Activated CD8-positive, alpha-beta memory T cell treated with anti-CD3 and anti-CD28 coated beads, Interleukin-2, amount 50 U/mL, for 24 hours (primary cell): ENCODE data around the gene UROD.

Experiments
- DNase-seq: peaks from one replicate; pipeline ENCODE4 v3.0.0-alpha.2; 2020; ENCODE audit errors: extremely low read depth

Gene UROD

DNA sequence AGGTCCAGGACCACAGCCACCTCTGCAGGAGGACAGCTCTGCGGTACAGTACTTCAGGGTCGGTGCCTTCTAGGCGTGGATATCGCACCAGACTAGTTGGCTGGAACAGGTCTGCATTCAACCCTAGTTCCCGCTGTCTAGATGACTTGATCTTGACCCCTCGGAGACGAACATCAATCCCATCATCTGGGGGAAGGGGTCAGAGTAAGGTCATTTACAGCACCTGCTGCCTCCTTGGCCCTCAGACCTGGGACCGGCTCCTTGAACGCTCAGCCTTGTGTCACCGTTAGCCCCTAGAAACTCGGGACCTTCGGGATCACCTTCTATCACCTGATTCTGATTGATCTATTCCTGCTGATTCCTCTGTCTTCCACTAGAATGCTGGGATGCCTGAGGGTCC, 3.5 kb upstream of the UROD start:
- DNase-seq, result no peak

DNA sequence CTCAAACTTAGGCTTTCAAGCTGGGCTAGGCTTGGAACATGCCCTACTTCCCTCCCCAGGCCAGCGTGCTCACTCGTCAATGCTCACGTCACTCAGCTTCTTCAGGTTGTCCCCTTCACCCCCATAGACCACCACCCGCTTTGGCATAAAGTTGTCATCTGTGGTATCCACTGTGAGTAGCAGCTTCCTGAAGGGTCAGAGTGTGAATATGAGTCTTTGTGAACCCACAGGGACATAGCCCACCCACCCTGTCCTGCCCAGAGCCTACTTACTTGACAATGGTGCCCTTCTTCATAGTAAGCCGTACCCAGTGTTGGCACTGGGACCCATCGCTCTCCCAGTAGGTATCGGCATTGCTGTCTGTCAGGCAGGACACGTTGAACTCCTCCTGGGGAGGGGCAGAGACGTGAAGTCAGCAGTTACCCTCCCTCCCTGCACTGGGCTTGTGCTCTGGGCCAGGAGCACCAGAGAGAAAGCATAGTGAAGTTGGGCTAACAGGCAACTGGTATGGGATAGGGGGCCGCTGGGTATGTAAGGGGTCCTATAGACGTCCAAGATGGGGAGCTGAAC, 2.7 kb upstream of the UROD start:
- DNase-seq, result no peak

DNA sequence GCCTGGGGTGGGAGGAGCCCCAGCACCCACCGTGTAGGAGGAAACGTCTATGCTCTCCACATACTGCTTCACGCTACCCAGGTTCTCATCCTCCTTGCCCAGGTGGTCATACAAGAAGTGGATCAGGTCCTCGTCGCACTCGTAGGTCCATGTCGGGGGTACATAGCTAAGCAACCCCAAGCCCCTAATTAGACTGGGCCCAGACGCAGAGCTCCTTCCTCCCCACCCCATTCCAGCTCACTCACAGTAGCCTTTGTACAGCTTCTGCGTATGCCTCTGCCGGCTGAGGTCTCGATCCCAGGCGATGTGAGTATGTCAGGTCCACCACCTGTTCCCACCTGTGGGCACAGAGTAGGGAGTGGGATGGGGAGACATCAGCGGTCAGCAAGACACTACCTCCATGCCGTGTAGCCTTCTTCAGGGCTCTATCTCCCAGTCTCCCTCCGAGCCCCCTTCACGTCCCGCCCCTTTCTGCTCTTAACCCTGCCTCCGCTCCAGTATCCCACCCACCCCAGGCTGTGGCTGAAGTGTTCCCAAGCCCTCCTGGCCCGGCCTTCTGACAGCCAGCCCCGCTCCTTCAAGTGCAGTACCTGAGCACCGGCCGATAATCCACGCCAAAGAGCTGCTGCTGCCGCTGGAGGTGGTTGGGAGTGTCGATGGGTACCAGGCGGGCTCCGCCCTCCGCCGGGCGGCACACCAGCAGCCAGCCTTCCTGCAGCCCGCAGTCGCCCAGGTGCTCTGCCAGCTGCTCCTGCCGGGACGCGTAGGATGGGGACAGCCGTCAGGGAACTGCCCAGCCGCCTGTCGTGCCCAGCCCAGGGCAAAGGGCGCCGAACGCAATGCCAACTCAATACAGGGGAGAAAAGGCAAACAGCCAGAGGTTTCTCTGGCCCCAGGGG, 1.8 kb upstream of the UROD start:
- no peak for DNase-seq

DNA sequence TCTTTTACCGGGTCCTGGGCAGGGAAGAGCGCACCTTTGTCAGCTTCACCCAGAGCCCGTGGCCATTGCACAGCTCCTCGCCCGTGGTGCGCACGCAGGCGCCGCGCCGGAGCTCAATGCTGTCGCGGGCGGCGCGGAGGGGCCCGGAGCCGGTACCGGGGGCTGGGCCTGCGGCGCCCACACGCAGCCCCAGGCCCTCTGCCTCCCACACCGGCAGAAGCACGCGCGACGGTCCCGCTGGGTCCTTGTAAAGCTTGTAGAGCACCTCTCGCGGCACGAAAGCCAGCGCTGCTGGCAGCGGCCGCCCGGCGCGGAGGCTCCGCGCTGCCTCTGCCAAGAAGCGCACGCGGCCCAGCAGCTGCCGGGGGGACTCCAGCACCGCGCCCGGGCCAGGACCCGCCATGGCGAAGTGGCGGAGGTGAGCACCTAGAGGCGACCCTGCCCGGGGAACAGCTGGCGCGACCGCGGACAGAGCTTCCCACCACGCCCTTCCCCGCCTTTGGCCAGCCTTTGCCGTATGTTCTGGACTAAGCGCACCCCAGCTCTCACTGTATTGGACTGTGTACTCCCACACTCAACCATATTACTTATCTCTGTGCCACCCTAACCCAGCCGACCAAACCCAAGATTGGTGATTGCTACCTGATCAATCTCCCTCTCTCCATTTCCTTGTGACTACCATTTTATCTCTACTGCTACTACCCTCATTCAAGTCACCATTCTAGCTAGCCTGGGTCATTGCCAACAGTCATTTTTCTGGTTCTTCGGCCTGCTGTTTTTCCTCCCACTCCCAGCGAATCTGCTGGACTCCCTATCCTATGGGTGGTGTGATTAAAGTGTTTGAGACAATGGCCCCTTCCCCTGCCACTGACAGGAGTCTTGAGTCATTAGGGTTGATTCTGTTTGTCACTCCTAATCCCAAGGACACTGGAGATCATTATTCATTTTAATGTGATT, 921 bp upstream of the UROD start, which contains the start of gene HECTD3:
Gene HECTD3, minus strand, starts transcription at position 470 of the 957 bp plus-strand sequence. Its CDS starts 67 bp downstream, at position 403.
- DNase-seq, result no peak

DNA sequence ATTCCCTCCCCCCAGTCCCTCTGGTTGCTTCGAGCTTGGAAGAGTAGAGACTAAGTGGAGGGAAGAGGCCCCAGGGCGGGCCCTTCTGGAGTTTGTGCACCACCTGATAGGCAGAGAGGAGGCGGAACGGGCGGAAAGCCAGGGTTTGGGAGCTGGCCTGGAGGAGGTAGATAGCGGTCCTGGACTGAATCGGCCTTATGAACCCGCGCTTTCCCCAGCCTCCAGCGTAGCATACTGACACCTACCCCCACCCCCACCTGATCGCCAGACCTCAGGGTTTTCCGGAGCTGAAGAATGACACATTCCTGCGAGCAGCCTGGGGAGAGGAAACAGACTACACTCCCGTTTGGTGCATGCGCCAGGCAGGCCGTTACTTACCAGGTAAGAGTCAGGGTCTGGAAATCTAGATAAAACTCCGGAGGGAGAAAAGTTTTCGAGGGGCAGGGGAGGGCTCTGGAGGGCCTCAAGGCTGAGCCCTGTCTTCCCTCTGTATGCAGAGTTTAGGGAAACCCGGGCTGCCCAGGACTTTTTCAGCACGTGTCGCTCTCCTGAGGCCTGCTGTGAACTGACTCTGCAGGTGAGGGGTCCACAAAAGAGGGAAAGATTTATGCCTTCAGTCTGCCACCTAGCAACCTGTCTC, 705 bp downstream of the UROD start:
- DNase-seq, result no peak

DNA sequence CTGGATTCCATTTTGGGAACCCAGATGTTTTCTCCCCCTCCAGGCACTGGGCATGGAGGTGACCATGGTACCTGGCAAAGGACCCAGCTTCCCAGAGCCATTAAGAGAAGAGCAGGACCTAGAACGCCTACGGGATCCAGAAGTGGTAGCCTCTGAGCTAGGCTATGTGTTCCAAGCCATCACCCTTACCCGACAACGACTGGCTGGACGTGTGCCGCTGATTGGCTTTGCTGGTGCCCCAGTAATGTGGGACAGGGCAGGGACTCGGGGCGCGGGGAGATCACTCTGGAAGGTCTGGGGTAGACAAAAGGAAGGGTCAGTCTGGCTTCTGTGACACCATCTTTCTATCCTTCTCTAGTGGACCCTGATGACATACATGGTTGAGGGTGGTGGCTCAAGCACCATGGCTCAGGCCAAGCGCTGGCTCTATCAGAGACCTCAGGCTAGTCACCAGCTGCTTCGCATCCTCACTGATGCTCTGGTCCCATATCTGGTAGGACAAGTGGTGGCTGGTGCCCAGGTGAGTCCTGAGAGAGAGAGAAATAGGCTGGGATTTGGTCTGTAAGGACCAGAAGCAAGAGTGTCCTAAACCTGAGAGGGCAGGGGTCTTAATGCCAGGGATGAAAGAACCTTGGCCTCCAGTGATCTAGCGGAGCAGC, 1.6 kb downstream of the UROD start:
- DNase-seq, result no peak

DNA sequence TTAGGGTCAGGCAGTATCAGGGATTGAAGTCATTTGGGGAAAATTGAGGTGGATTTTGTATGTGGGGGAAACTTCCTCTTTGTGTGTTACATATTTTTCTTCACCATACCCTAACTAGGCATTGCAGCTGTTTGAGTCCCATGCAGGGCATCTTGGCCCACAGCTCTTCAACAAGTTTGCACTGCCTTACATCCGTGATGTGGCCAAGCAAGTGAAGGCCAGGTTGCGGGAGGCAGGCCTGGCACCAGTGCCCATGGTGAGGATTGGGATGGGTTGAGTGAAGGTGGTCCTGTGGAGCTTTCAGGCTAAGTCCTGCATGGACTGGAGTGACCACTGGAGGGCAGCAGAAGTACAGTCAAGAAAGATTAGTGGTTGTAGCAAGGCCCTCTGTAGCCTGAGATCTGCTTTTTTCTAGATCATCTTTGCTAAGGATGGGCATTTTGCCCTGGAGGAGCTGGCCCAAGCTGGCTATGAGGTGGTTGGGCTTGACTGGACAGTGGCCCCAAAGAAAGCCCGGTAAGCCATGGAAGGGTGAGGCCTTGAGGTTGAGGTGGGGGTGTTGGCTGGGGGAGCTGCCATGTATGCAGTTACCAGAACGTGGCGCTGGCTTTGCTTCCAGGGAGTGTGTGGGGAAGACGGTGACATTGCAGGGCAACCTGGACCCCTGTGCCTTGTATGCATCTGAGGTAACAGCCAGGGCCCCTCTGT, 2.4 kb downstream of the UROD start:
- peak; percentile 71 for DNase-seq

DNA sequence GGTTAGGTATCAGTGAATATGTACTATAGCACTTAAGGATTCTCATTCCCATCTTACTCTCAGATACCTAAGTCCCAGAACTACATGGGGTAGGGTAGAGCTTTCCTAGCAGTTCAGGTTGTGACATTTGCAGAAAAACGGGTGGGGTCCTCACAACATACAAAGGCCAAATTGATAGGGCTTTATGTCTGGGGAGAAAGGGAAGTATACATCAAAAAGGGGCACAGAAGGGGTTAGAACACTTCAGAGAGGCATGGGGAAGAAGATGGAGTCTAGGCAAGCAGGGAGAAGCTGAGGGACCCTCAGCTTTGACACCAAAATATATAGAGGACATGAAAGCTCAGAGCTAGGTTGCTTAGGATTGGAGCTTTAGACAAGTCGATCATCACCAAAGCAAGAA, 3.6 kb downstream of the UROD start:
- no peak for DNase-seq

DNA sequence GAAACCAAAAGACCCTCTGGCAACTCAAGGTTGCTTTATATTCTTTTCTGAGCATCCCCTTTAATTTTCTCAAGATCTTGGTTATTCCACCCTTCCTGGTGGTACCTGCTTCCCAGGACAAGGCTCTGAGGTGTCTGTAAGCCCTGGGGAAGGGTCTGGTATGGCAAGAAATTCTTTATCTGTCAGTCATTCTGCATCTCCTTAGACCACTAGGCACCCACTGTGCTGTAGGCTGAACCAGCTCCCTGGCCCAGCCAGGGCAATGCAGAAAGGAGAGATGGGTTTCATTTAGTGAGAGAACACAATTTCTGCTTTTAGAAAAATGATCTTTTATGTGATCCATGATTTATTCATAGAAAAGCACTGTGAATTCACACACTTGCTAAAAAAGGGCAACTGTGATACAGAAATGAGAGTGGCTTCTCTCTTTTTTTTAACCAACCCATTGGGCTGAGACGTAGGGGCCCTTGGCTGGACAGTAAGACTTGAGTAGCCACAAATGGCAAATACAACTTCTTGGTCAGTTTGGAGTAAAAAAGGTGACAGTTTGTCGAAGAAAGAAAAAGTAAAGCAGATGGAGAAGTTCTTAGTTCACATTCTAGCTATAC, 4.1 kb downstream of the UROD start:
- DNase-seq, result no peak

DNA sequence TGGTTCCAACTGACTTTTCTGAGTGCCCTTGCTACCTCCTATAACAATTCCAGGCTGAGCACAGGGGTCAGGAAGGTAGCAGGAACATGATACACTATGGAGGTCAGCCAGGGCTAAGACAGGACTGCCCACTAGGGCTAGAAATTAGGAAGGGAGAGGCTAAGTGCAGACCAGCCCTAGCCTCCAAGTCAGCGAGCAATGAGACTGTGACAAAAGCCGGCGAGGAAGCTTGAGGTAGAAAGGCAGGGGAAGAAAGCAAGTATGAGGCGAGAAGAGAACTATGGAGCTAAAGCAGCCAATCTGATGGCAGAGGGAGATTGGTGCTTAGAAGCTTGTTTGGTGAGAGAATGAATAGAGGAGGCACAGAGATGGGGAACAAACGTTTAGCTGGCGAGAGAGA, 4.7 kb downstream of the UROD start:
- no peak for DNase-seq

DNA sequence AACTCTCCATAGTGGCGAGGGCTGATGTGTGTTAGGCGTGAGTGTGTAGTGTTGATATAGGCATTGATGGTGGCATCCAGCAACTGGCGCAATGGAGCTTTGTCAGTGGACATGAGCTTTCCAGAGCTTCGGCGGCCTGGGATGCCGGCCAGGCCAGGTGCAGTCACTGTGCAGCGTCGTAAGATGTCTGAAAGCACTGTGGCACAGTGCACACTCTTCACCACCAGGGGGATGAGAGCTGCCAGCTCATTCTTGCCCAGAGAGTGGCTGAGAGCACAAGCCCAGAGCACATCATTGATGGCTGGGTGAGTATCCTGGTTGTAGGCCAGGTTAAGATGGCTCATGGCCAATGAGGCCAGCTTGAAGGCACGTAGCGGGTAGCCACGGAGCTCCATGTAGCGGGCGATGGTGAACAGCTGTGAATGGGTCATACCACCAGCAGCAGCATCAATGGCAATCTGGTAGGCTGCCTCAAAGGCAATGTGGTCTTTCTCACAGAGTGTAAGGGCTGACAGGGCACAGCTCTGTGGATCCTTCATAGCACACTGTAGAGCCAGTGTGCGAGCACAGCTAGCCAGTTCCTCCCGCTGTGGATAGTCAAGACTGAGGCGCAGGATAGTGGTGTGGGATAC, 6.7 kb downstream of the UROD start:
- no peak for DNase-seq

DNA sequence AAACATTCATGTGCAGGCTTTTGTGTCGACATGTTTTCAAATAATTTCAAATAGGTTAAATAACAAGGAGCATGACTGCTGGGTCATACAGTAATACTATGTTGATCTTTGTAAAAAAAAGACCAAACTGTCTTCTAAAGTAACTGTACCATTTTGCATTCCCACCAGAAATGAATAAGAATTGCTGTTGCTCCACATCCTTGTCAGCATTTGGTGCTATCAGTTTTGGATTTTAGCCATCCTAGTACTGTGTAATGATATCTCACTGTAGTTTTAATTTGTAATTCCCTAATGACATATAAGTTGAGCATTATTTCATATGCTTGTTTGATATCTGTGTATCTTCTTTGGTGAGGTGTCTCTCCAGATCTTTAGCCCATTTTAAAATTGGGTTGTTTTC, 11.6 kb downstream of the UROD start:
- no peak for DNase-seq

DNA sequence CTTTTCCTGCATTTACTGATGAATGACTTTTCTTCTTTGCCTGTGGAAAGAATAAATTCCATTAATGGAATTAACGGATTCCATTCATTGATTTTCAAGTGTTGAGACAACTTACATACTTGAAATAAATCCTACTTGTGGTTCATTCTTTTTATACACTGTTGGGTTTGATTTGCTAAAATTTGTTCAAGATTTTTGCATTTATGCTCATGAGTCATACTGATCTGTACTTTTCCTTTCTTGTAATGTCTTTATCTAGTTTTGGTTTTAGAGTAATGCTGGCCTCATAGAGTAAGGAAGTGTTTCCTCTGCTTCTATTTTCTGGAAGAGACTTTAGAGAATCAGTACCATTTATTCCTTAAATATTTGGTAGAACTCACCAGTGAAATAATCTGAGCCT, 14.4 kb downstream of the UROD start:
- no peak for DNase-seq

DNA sequence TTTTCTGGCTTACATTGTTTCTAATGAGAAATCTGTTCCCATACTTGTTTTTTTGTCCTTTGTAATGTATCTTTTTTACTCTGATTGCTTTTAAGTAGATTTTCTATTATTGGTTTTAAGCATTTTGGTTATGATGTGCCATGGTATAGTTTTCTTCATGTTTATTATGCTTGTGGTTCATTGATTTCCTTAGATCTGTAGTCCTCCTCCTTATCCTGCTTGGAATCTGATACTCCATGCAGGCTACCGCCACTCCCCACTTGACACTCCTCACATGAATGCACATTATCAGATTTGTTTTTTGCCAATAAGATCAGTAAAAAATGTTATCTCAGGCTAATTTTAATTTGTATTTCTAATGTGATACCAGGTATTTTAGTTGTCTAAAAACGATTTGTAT, 20.8 kb downstream of the UROD start:
- no peak for DNase-seq

DNA sequence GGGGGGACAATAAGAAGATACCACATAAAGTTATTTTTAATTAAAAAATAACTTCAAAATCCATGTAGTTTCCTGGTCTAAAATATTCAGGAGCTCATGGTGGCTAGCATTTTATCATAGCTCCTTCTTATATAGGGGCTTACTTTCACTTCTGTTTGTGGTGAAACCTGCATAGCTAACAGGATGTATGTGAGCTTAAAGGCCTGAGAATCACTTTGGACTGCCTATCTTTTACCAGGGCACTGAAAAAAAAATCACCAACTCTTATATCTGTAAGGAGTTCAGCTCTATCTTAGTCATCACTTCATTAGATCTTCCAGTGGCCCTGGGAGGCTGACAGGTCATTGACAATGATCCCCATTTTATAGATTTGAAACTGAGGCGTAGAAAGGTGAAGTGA, 21.3 kb downstream of the UROD start:
- no peak for DNase-seq

DNA sequence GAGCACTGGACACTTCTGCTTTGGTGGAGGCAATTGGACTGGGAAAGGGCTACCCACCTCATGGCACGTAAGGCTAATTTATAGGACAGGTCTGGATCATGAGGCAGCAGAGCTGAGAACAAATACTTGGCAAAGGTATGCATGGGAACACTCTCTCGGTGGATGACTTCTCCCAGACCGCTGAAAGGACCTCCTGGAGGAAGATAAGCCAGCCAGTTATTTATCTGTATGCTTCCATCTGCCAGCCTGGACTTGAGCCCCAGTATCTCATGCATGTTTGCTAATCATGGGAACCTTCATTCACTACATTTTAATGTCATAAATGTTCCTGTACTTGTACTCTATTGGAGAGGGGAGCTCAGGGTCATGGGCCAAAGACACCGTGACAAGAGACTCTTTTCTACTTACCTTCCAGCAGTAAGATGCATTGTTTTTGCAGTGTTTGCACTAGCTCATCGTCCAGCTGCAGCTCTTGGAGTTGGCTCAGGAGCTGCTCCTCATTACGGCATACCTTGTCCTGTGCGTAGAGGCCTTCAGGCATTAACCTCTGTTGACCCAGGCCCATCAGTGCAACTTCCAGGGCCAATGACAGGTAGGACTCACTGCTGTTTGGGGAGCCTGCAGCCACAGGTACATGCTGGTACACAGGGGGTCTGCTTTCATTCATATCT, 23.7 kb downstream of the UROD start:
- DNase-seq, result no peak

DNA sequence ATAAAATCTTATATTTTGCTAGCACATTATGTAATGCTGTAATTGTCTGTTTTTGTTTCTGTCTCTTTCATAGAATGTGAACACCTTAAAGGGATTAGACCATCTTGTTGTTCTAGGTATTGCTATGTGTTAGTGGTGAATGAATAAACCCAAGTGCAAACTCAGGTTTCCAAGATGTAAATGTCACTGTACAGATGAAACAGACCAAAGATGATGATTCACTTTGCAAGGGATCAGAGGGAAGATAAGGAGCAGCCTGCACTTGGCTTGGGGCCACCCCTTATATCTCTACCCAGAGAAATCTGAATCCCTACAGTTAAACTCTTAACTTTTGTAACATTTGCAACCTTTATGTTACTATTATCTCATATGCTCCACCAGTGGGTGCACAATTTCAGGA, 25.4 kb downstream of the UROD start:
- DNase-seq, result no peak

DNA sequence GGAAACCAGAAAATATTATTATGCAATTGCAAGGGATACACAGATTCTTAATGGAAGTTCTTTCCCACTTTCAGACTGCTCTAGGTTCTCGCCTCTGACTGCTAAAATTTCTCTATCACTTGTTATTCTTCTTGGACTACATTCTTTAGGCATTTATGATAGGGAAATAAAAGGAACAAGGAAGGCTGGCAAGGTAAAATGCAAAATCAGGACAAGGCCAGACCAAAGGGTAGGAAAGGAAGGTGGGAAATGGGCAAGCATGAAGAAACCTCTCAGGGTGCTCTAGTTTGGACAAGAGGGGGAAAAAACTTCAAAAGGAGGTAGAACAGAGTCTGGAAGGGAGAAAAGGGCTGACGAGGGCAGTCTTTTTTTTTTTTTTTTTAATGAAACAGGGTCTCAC, 26.2 kb downstream of the UROD start:
- no peak for DNase-seq
